ENCODE results near the gene SLC2A11. TPM values are rescaled to one million over a fixed set of nuclear protein-coding genes. Genes with fewer than 3 reads are reported as not detected.

Gene SLC2A11
- total RNA-seq, 4 donors from 2014 or later, result 2.4 to 19.0 (median 6.2) TPM

DNA sequence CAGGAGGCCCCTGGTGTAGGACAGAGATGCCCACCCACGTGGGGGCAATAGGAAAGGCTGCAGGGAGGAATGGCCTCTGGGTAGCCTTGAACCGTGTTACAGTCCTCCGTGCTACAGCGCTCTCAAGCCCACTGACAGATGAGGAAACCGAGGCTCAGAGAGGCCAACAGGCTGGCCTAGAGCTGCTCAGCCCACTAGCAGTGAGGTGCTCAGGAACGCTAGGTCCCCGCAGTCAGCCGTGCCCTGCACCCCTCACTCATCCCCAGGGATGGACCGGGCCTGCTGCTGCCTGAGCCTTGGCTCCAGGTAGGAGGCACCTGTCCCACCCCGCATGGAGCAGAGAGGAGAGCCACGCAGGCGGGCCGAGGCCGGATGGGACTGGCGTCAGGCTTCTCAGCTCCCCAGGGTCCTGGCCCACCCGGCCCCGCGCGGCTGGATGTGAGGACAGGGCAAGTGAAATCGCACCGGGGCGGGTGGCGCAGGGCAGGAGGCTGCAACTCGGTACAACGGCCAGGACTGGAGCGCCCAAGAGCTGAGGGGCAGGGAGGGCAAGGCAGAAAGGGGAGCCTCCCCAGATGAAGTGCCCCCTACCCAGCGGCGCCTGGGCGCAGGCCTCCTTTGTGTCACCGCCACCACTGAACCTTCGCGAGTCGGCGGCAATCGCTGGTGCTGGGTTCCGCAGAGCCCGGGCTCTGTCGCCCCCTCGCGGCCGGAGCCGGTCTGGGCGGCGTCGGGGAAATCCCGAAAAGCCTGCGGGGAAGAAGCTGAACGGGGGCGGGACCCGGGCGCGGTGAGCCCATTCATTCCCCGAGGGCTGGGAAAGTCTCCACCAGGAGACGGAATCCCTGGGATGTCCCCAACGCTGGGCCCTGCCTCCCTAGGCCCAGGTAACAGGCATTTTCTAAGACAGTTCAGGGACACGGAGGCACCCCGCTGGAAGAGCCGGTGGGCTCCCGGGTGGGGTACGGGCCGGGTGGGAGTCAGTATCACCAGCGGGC lies 8.4 kb upstream of the SLC2A11 start:
- peak; percentile 58 to 72 for ATAC-seq
- intact Hi-C loops (cut with DNase I; ENCODE audit: low total_unique reads), result loop anchor here (5.0 kb wide), 3 partner anchors 132 to 307 kb away; no protein-coding TSS in a partner anchor

DNA sequence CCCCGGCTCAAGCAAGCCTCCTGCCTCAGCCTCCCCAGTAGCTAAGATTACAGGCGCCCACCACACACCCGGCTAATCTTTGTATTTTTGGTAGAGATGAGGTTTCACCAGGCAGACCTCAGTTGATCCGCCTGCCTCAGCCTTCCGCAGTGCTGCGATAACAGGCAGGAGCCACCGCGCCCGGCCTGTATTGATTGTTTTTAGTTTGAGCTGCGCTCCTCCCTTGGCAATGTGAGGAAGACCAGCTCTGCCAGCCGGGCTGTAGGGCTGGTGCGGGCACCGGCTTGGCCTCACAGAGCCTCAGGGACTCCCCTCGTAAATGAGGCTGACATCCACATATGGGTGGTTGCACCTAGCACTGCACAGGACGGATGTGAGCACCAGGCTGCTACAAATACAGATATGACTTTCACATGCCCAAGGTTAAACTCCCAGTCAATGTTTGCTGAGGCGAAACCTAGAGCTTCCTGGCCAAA lies 7.5 kb upstream of the SLC2A11 start:
- no peaks in the 10 kb centered on the region for H3K36me3 ChIP-seq
- no peaks in the 10 kb centered on the region for H3K9me3 ChIP-seq
- peak in 1 of 2 donors; percentile 11 for DNase-seq
- H3K27ac ChIP-seq, result no peak overlapping the region
- ATAC-seq, result no peak
- intact Hi-C loops (cut with DNase I; ENCODE audit: low total_unique reads) (no loop called here), in situ Hi-C loops (cut with MboI; ENCODE audit: low sequenced_read_pairs in 4 of 4) (loop anchor here in 3 of 4 donors (5.0 to 25.0 kb wide), 3 partner anchors 78 to 313 kb away; partner anchors contain the start of gene MMP11 (in 1 of the 3))
- H3K27me3 ChIP-seq, result no peaks in the 10 kb centered on the region
- peaks cover 17 to 25% of the 10 kb centered on the region in 2 donors for H3K4me1 ChIP-seq
- H3K4me3 ChIP-seq, result no peak overlapping the region
- TF ChIP-seq, protein P1, sequence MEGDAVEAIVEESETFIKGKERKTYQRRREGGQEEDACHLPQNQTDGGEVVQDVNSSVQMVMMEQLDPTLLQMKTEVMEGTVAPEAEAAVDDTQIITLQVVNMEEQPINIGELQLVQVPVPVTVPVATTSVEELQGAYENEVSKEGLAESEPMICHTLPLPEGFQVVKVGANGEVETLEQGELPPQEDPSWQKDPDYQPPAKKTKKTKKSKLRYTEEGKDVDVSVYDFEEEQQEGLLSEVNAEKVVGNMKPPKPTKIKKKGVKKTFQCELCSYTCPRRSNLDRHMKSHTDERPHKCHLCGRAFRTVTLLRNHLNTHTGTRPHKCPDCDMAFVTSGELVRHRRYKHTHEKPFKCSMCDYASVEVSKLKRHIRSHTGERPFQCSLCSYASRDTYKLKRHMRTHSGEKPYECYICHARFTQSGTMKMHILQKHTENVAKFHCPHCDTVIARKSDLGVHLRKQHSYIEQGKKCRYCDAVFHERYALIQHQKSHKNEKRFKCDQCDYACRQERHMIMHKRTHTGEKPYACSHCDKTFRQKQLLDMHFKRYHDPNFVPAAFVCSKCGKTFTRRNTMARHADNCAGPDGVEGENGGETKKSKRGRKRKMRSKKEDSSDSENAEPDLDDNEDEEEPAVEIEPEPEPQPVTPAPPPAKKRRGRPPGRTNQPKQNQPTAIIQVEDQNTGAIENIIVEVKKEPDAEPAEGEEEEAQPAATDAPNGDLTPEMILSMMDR (IDR thresholded peaks at IDR 0.05 in 4 of 5, conservative IDR thresholded peaks at IDR 0.05 in 1 of 5), result no peak
- no peak for TF ChIP-seq POLR2A (IDR thresholded peaks at IDR 0.05)

More for the DNA sequence above, 8.4 kb upstream of the SLC2A11 start:
- Histone ChIP-seq H3K27ac (no peak overlapping the region), H3K4me1 (peaks cover 26 to 34% of the 10 kb centered on the region in 2 donors), H3K36me3 (no peaks in the 10 kb centered on the region), H3K9me3 (no peaks in the 10 kb centered on the region), H3K4me3 (peak overlapping the region in 2 of 4 donors; percentile 8 to 16), H3K27me3 (no peaks in the 10 kb centered on the region)
- in situ Hi-C loops (cut with MboI; ENCODE audit: low sequenced_read_pairs in 4 of 4), result loop anchor here (5.0 to 25.0 kb wide), 5 partner anchors 67 to 312 kb away; partner anchors contain the start of gene MMP11 (in 3 of the 4)
- DNase-seq, result peak; percentile 53 to 77
- TF ChIP-seq, protein P1 (IDR thresholded peaks at IDR 0.05 in 4 of 5, conservative IDR thresholded peaks at IDR 0.05 in 1 of 5), result peak; percentile 95 to 100 (median 99)
- TF ChIP-seq POLR2A (IDR thresholded peaks at IDR 0.05), result no peak

DNA sequence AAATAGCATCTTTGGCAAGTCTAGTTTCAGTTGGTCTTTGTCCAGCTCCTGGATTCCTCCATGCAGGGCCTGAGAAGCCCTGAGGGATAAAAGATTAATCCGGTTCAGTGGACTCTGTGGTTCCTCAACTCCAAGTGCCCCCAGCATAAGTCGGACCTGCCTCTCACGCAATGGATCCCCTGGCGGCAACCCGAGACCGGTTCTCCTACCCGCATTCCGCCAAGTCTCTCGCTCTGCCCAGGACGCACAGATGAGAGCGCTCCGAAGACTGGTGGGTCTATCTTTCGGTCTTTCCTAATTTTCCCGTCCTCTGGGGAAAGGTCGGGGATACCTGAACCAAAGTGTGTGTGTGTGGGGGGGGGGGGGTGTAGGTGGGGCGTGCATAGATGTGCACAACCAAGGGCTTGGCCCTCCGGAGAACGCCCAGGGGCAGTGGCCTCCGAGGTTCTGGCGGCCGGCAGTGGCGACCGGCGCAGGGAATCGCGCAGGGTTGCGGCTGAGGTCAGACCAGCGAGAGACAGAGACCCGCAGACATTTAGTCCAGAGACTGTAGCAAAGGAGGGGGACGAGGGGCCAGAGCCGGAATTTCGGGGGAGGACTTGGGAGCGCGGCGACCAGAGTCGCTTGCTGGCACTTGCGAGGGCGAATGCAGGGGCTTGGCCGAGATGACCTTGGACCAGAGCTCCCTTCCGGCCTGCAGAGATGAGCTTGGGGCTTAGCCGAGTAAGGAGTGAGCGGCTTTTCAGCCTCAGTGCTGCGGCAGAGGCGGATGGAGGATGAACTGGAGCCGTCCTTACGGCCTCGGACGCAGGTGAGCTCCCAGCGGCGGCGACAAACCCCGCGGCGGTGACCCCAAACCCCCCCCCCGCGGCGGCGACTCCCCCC lies 712 bp upstream of the SLC2A11 start:
- Histone ChIP-seq H3K4me1 (peaks cover 18 to 23% of the 10 kb centered on the region in 2 donors), H3K27me3 (no peaks in the 10 kb centered on the region), H3K4me3 (peak overlapping the region; percentile 77 to 88 (median 86)), H3K9me3 (no peaks in the 10 kb centered on the region), H3K36me3 (no peaks in the 10 kb centered on the region), H3K27ac (peak overlapping the region; percentile 94 to 99 (median 98))
- ATAC-seq (peak; percentile 55), DNase-seq (peak in 1 of 2 donors; percentile 61)
- intact Hi-C loops (cut with DNase I; ENCODE audit: low total_unique reads), result loop anchor here (5.0 kb wide), 1 partner anchor 35 kb away; the partner anchor contains the start of gene MIF
- TF ChIP-seq, protein P1 (IDR thresholded peaks at IDR 0.05 in 4 of 5, conservative IDR thresholded peaks at IDR 0.05 in 1 of 5), result peak in 1 of 5 experiments; percentile 37
- peak in 1 of 2 donors; percentile 13 for TF ChIP-seq POLR2A (IDR thresholded peaks at IDR 0.05)
- in situ Hi-C loops (cut with MboI; ENCODE audit: low sequenced_read_pairs in 4 of 4), result loop anchor here in 3 of 4 donors (10.0 to 25.0 kb wide), 2 partner anchors 312 to 320 kb away; no protein-coding TSS in a partner anchor

DNA sequence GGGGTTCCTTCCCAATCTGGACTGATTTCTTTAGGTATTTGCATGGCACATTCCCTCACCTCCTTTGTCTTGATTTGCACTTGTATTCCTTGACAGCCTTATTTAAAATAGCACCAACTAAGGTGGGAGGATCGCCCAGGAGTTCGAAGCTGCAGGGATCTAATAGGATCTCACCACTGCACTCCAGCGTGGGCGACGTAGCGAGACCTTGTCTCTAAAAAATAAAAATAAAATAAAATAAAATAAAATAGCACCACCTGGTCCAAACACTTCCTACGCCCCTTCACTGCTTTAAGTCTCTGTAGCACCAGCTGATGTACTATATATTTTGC lies 775 bp downstream of the SLC2A11 start:
- ATAC-seq (no peak), DNase-seq (no peak)
- Histone ChIP-seq H3K27ac (peak overlapping the region; percentile 94 to 99 (median 98)), H3K9me3 (no peaks in the 10 kb centered on the region), H3K36me3 (no peaks in the 10 kb centered on the region), H3K4me1 (peaks cover 18 to 23% of the 10 kb centered on the region in 2 donors), H3K4me3 (peak overlapping the region; percentile 77 to 88 (median 86)), H3K27me3 (no peaks in the 10 kb centered on the region)
- in situ Hi-C loops (cut with MboI; ENCODE audit: low sequenced_read_pairs in 4 of 4) (loop anchor here in 3 of 4 donors (10.0 to 25.0 kb wide), 2 partner anchors 314 to 321 kb away; no protein-coding TSS in a partner anchor), intact Hi-C loops (cut with DNase I; ENCODE audit: low total_unique reads) (loop anchor here (5.0 kb wide), 1 partner anchor 34 kb away; the partner anchor contains the start of gene MIF)
- TF ChIP-seq POLR2A (IDR thresholded peaks at IDR 0.05), result no peak
- TF ChIP-seq, protein P1 (IDR thresholded peaks at IDR 0.05 in 4 of 5, conservative IDR thresholded peaks at IDR 0.05 in 1 of 5), result no peak
